Measurements from ENCODE around the gene LRPAP1. TPM values are rescaled to one million over a fixed set of nuclear protein-coding genes. Genes with fewer than 3 reads are reported as not detected.
"Not testable (repeated sequence)": the region's sequence is repeated elsewhere in the genome, so short reads cannot be mapped to it uniquely, and the experiment has no call there.

LRPAP1 gene
- total RNA-seq, 1 experiment from 2014 or later, result 171 TPM

DNA sequence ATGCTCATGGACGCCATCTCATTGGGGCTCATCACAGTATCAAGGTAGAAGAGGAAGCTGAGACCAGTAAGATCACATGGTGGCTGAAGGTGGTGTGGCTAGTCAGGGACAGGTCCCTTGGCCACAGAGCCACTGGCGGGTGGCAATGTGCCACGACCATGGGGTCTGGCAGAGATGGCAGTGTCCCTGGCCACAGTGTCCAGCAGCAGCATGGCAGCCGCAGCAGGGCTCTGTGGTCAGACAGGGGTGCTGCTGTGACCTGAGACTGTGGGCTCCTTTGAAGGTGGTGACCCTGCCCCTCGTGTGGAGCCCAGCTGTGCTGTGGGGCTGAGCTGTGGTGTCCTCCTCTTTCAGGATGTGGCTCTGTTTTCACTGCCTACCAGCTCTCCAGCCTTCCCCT is 71.3 kb downstream of the LRPAP1 start:
- Histone ChIP-seq H3K4me1 (ENCODE audit: insufficient read depth, low read length, poor library complexity, severe bottlenecking) (no peaks in the 10 kb centered on the region), H3K27me3 (replicated peaks; ENCODE audit: insufficient read depth, low read depth, low read length, poor library complexity) (no peaks in the 10 kb centered on the region), H3K4me3 (ENCODE audit: low read depth, low read length, poor library complexity, severe bottlenecking) (no peak overlapping the region), H3K9me3 (ENCODE audit: low read depth, low read length, poor library complexity, severe bottlenecking) (no peaks in the 10 kb centered on the region), H3K27ac (ENCODE audit: low read depth, low read length, poor library complexity, severe bottlenecking) (no peak overlapping the region), H3K36me3 (ENCODE audit: insufficient read depth, low read length, poor library complexity, severe bottlenecking) (no peaks in the 10 kb centered on the region)
- no peak for DNase-seq (ENCODE audit: low spot score)
- CTCF ChIA-PET, result no interaction called here
- BruUV-seq (replicated peaks), result no TSS peak
- POLR2A ChIA-PET (ENCODE audit: low non-redundant PET), result no interaction called here
- TF ChIP-seq, protein P1, sequence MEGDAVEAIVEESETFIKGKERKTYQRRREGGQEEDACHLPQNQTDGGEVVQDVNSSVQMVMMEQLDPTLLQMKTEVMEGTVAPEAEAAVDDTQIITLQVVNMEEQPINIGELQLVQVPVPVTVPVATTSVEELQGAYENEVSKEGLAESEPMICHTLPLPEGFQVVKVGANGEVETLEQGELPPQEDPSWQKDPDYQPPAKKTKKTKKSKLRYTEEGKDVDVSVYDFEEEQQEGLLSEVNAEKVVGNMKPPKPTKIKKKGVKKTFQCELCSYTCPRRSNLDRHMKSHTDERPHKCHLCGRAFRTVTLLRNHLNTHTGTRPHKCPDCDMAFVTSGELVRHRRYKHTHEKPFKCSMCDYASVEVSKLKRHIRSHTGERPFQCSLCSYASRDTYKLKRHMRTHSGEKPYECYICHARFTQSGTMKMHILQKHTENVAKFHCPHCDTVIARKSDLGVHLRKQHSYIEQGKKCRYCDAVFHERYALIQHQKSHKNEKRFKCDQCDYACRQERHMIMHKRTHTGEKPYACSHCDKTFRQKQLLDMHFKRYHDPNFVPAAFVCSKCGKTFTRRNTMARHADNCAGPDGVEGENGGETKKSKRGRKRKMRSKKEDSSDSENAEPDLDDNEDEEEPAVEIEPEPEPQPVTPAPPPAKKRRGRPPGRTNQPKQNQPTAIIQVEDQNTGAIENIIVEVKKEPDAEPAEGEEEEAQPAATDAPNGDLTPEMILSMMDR (conservative IDR thresholded peaks at IDR 0.05; ENCODE audit: low read depth, low read length), result no peak
- no peak for TF ChIP-seq EZH2 (IDR thresholded peaks at IDR 0.05; ENCODE audit: borderline replicate concordance, low read depth, low read length, poor library complexity, severe bottlenecking)
- intact Hi-C loops (cut with micrococcal nuclease; ENCODE audit: unreplicated experiment), result no loop called here

DNA sequence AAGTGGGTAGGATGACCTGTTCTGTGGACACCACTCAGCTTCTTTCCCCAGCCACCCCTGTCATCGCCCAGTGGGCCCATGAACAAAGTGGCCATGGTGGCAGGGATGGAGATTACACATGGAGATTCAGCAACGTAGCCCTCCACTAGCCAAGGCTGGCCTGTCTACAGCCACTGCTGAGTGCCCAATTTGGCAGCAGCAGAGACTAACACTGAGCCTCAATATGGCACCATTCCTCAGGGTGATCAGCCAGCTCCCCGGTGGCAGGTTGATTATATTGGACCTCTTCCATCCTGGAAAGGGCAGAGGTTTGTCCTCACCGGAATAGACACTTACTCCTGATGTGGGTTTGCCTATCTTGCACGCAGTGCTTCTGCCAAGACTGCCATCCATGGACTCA is 73.1 kb downstream of the LRPAP1 start:
- BruUV-seq (replicated peaks); H3K9me3 ChIP-seq (ENCODE audit: low read depth, low read length, poor library complexity, severe bottlenecking); CTCF ChIA-PET; H3K27ac ChIP-seq (ENCODE audit: low read depth, low read length, poor library complexity, severe bottlenecking); intact Hi-C loops (cut with micrococcal nuclease; ENCODE audit: unreplicated experiment); H3K27me3 ChIP-seq (replicated peaks; ENCODE audit: insufficient read depth, low read depth, low read length, poor library complexity); H3K36me3 ChIP-seq (ENCODE audit: insufficient read depth, low read length, poor library complexity, severe bottlenecking); H3K4me3 ChIP-seq (ENCODE audit: low read depth, low read length, poor library complexity, severe bottlenecking); H3K4me1 ChIP-seq (ENCODE audit: insufficient read depth, low read length, poor library complexity, severe bottlenecking); DNase-seq (ENCODE audit: low spot score); POLR2A ChIA-PET (ENCODE audit: low non-redundant PET): not testable (repeated sequence)

DNA sequence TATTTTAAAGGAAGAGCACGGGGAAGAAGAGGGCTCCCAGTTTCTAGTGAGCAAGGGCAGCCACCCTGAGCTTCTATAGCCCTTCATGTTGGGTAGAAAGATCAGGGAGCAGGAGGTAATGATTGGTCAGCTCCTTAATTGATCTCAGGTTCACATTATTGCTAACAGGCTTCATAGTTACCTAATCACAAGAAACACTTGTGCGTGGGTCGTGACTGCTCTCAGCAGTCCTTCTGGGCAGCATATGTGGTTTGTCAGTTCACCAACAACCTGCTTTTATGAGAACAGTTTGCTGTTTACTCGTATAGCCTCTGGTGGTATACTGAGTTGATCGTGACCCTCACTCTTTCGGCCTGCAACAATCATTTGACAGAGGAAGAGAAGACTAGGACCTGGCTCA is 73.9 kb downstream of the LRPAP1 start:
- Histone ChIP-seq H3K9me3 (ENCODE audit: low read depth, low read length, poor library complexity, severe bottlenecking) (no peaks in the 10 kb centered on the region), H3K27me3 (replicated peaks; ENCODE audit: insufficient read depth, low read depth, low read length, poor library complexity) (no peaks in the 10 kb centered on the region), H3K4me1 (ENCODE audit: insufficient read depth, low read length, poor library complexity, severe bottlenecking) (no peaks in the 10 kb centered on the region), H3K36me3 (ENCODE audit: insufficient read depth, low read length, poor library complexity, severe bottlenecking) (no peaks in the 10 kb centered on the region), H3K4me3 (ENCODE audit: low read depth, low read length, poor library complexity, severe bottlenecking) (no peak overlapping the region), H3K27ac (ENCODE audit: low read depth, low read length, poor library complexity, severe bottlenecking) (no peak overlapping the region)
- ChIA-PET CTCF (no interaction called here), POLR2A (ENCODE audit: low non-redundant PET) (no interaction called here)
- DNase-seq (ENCODE audit: low spot score), result no peak
- TF ChIP-seq, protein P1 (conservative IDR thresholded peaks at IDR 0.05; ENCODE audit: low read depth, low read length), result no peak
- no peak for TF ChIP-seq EZH2 (IDR thresholded peaks at IDR 0.05; ENCODE audit: borderline replicate concordance, low read depth, low read length, poor library complexity, severe bottlenecking)
- BruUV-seq (replicated peaks), result no TSS peak
- intact Hi-C loops (cut with micrococcal nuclease; ENCODE audit: unreplicated experiment), result no loop called here

DNA sequence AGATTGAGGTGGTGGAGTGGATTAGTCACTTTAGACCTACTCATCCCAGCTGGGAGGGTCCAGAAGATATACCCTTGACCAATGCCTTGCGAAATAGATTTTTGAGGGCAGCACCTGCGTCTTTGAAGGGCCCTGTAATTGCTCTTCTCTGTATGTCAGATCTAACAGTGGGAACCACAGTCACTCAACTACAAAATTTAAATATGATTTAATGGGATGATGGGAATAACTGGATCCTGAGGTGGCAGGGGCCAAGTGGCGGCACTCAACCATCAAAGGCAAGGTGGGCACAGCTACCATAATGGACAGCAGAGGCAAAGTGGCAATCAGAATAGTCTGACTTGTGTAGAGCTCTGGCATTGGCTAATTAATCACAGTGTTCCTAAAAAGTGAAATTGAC is 76.6 kb downstream of the LRPAP1 start:
- H3K27me3 ChIP-seq (replicated peaks; ENCODE audit: insufficient read depth, low read depth, low read length, poor library complexity); intact Hi-C loops (cut with micrococcal nuclease; ENCODE audit: unreplicated experiment); H3K27ac ChIP-seq (ENCODE audit: low read depth, low read length, poor library complexity, severe bottlenecking); BruUV-seq (replicated peaks); H3K36me3 ChIP-seq (ENCODE audit: insufficient read depth, low read length, poor library complexity, severe bottlenecking); H3K4me3 ChIP-seq (ENCODE audit: low read depth, low read length, poor library complexity, severe bottlenecking); POLR2A ChIA-PET (ENCODE audit: low non-redundant PET); CTCF ChIA-PET; H3K9me3 ChIP-seq (ENCODE audit: low read depth, low read length, poor library complexity, severe bottlenecking); DNase-seq (ENCODE audit: low spot score); H3K4me1 ChIP-seq (ENCODE audit: insufficient read depth, low read length, poor library complexity, severe bottlenecking): not testable (repeated sequence)

Other genes starting within 250 kb of the LRPAP1 start
- 53.9 and 56.7 TPM in 2 replicates for gene RGS12, start 239.4 kb downstream of the LRPAP1 start, total RNA-seq (2021)
- gene HGFAC, start 90.5 kb downstream of the LRPAP1 start, total RNA-seq (2021), result 4.8 TPM in 2 replicates
- not detected in 2 replicates for gene DOK7, start 69.1 kb downstream of the LRPAP1 start, total RNA-seq (2021)
- 14.8 and 16.7 TPM in 2 replicates for gene ADRA2C, start 234.0 kb upstream of the LRPAP1 start, total RNA-seq (2021)